GM21381 (cell line): ENCODE data around the gene C19orf44.
"Not testable (repeated sequence)": the region's sequence is repeated elsewhere in the genome, so short reads cannot be mapped to it uniquely, and the experiment has no call there.

Experiments used
- ATAC-seq: cut with Tn5 transposase; IDR thresholded peaks from one replicate; pipeline ENCODE4 v1.9.1; 2021; ENCODE audit warnings: mild to moderate bottlenecking, moderate library complexity; ENCODE audit not compliant: unreplicated experiment

Gene C19orf44

GRCh38 chr19:16532440-16533234 is 36.4 kb downstream of the C19orf44 start:
- ATAC-seq: no peak

- no peak for ATAC-seq
These were observed 39.2 kb downstream of the C19orf44 start for GRCh38 chr19:16535381-16535780.

GRCh38 chr19:16536130-16536529 is 39.9 kb downstream of the C19orf44 start:
- no peak for ATAC-seq

- no peak for ATAC-seq
These were observed 40.9 kb downstream of the C19orf44 start for GRCh38 chr19:16537111-16537510.

- ATAC-seq: no peak
These were observed 44.8 kb downstream of the C19orf44 start for GRCh38 chr19:16540948-16541347.

- no peak for ATAC-seq
These were observed 45.4 kb downstream of the C19orf44 start for GRCh38 chr19:16541526-16542044.

- ATAC-seq: peak; percentile 84
These were observed 46.1 kb downstream of the C19orf44 start, which contains the start of gene CHERP for GRCh38 chr19:16542045-16542909. Gene CHERP (minus strand): TSS chr19:16542437. CDS start chr19:16542378, 59 bp downstream.

- no peak for ATAC-seq
These were observed 46.8 kb downstream of the C19orf44 start for GRCh38 chr19:16542910-16543472.

GRCh38 chr19:16543734-16544133 is 47.5 kb downstream of the C19orf44 start:
- ATAC-seq: not testable (repeated sequence)

GRCh38 chr19:16544473-16545231 is 48.5 kb downstream of the C19orf44 start:
- no peak for ATAC-seq

- no peak for ATAC-seq
These were observed 52.8 kb downstream of the C19orf44 start for GRCh38 chr19:16548956-16549355.

GRCh38 chr19:16551902-16552301 is 55.7 kb downstream of the C19orf44 start:
- ATAC-seq: not testable (repeated sequence)

- no peak for ATAC-seq
These were observed 58.6 kb downstream of the C19orf44 start for GRCh38 chr19:16554776-16555175.

GRCh38 chr19:16559780-16560276 is 63.6 kb downstream of the C19orf44 start:
- no peak for ATAC-seq

GRCh38 chr19:16561382-16561781 is 65.2 kb downstream of the C19orf44 start:
- ATAC-seq: no peak

GRCh38 chr19:16562608-16563025 is 66.4 kb downstream of the C19orf44 start:
- ATAC-seq: no peak

- ATAC-seq: no peak
These were observed 68.6 kb downstream of the C19orf44 start for GRCh38 chr19:16564842-16565241.

GRCh38 chr19:16566161-16566560 is 70.0 kb downstream of the C19orf44 start:
- ATAC-seq: no peak

GRCh38 chr19:16566702-16567101 is 70.5 kb downstream of the C19orf44 start:
- no peak for ATAC-seq

GRCh38 chr19:16569609-16570320 is 73.6 kb downstream of the C19orf44 start:
- ATAC-seq: no peak
